GM04504 (cell line): ENCODE data around the gene SLC9A9.

Source experiments
- DNase-seq: peaks from one replicate; pipeline ENCODE4 v3.0.0-alpha.2; 2012; ENCODE audit warnings: low read depth

Gene SLC9A9

DNA sequence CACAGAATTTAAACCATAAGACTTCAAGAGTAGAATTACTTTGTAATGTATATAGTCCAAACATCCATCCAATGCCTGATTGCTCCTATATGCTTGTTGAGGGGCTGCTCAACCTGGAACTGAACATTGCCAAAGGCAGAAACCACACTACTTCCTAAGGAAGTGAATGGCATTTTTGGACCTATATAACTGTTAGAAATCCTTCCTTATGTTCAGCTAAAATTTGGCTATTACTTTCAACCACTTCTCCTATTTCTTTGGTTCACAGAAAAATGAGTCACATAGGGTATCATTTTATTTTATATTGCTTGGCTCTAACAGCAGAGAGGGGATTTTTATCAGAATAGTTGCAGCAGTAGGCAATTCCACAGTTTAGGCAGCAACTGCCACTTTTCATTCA is 342.1 kb downstream of the SLC9A9 start:
- no peak for DNase-seq

DNA sequence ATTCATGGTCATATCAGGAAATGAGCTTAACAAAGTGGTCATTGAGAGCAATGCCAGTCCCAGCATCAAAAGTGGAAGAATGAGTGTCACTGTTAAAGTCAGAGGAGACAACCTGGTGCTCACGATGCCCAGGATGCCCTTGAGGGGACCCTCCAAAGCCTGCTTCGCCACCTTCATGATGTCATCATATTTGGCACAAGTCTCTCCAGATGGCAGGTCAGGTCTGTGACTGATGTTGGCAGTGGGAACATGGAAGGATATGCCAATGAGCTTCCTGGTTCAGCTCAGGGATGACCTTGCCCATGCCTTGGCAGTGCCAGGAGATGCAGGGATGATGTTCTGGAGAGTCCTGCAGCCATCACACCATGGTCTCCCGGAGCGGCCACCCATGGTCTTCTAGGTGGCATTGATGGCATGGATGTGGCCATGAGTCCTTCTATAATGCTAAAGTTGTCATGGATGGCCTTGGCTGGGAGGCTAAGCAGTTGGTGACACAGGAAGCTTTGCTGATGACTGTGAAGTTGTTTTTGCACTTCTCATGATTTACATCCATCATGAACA is 344.9 kb downstream of the SLC9A9 start:
- DNase-seq = no peak

DNA sequence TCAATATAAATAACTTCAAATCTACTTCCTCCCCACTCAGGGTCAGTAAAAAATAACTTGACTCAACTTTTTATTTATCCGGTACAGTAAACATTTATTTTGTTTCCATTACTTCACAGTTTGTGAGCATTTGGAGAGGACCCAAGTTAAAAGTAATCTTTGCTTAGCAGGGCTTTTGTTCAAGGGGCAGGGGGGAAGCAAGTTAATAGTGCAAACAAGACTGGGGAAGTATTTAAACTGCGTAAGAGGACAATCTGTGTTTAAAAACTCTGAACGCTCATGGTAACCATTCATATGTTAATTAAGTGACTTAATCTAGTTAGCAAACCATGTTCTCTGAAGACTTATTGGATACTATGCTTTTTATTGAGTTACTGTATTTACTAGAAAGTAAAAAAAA is 346.2 kb downstream of the SLC9A9 start:
- no peak for DNase-seq

DNA sequence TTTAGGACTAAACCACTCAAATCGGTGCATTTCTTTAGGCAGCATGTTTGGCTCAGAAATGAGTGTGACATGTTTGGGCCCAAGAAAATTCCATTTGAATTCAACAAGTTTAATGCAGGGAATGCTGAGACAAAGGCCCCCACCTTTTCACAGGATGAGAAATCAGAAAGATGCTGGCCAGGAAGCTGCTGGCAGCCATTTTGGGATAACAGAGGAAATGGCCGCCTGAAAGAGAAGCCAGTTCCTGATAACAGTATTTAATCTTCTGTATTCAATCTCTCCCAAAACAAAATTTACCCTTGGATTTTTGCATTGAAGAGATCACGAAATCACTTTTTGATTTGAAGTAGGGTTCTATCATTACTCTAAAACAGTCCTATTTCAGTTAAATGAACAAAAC is 350.9 kb downstream of the SLC9A9 start:
- no peak for DNase-seq

DNA sequence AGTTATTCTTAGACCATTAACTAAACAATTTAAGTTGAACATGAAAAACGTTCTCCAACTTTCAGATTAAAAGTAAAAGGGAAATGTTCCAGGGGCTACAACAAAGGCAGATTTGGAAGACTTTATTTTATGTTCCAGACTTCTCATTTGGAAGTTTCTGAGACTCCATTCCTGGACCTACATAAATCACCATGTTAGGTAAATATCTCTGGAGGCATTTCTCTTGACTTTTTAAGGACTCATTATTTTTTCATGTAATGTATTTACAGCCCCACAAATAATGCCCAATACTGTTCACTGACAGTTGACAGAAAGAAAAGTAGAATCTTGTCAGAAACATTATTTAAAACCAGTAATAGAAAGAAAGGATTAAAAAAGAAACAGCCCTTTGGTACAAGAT is 352.1 kb downstream of the SLC9A9 start:
- DNase-seq = no peak

DNA sequence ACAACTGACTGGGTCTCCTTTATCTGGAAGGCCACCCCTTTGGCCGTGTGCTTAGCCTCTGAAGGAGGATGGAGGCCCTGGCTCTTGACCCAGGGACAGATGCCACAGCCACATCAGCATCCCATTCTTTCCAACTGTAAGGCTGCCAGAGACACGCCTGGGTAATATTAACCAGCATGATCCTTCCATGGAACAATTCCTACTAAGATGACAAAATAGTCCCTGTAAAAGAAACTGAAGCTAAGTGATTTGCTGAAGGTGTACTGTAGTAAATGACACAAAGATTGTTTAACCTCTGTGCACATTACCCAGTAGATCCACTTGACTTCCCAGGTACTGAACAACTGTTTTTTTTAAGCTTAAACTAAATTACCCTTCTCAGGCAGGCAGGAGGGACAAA is 352.7 kb downstream of the SLC9A9 start:
- no peak for DNase-seq

DNA sequence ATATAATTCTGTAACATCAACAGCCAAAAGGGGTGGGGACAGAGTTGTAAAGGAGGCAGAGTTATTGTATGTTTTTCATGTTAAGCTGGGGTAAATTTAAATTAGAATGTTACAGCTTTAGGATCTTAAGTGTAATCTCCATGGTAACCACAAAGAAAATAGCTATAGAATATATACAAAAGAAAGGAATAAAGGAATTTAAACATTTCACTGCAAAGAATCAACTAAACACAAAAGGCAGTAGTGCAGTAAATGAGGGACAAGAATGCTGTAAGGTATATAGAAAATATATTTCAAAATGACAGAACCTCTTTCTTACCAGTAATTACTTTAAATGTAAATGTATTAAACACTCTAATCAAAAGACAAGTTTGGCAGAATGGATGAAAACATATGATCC is 361.7 kb downstream of the SLC9A9 start:
- DNase-seq = no peak

DNA sequence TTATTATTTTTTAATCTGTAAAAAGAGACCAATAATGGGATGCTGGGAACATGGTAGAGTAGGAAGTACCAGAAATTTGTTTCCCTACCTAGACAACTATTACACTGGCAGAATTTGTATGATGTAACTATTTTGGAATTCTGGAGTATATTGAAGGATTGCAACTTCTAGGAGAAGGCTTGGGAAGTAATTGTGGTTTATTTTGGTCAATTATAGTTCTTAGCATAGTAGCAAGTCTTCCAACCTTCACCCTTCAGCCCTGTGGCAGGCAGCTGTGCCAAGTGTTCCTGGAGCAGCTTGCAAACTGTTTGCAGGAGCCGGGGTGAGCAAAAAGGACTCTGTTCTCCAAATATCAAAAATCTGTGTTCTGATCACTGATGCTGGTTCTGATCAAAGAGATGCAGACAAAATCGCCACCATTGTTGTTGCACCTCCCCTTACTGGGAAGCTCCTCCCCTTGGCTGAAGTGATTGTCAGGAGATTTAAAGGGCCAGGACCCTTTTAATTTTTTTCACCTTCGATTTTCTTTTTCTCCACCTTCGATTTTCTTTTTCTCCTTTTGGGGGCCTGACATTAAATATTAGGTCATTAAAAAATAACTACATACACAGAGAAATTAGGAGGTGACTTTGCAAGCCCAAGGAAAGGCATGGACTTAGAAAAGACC is 363.3 kb downstream of the SLC9A9 start:
- no peak for DNase-seq

DNA sequence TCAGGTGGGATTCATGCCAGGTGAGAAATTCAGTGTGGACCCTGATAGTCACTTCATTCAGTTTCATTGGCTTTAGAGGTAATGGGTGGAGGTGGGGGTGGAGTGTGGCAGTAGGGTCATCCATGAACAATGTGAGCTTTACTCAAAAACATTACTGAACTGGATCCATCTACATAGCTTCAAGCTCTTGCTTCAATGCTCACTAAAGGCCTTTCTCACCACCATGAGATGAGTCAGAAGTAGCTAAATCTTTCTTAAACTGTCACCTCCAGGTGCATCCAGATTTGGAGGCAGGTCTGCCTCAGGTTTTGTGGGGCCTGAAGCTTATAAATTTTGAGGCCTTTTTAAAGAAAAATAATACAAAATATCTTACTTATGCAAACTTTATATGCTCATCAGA is 365.1 kb downstream of the SLC9A9 start:
- no peak for DNase-seq

DNA sequence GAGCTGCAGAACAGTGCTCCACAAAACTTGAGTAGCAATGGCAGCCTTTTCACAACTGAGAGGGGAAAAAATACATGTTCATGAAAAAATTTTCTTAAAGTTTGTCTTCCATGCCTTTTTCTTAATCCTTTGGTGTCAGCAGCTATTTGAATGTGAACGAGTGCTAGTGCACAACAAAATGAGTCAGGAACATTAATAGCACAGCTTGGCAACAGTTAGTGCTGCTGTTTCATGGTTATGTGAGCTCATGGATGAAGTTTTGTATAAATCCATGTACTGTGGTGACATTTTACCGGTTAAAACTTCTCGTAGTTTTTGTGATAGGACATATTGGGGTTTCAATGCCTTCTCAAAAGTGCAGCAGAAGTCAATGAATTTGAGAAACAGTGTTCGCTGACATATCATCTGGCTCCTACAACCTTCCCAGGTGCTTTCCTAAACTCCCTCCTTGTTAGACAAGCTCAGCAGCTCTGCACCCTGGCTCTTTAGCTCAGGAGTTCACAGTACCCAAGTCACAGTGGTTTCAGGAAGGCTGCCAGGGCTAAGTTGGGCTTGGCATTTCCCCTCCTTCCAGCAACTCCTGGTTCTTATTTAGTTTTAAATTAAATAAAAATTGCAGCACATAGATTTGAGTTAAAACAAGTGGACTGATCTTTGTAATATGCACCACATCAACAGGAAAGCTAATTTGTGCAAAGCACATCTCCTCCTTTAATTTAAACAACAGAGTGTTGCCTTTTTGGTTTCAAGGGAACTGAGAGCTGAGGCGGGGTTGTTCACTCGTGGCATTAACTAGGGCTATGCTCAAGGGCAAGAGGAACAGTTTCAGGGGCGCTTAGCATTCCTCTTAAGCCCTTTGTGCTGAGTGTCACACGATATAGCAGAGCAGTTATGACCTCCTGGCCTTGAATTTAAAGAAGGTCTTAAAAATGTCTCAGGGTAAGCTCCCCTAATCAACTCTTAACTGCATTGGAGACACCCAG is 365.9 kb downstream of the SLC9A9 start:
- peak; percentile 15 for DNase-seq

DNA sequence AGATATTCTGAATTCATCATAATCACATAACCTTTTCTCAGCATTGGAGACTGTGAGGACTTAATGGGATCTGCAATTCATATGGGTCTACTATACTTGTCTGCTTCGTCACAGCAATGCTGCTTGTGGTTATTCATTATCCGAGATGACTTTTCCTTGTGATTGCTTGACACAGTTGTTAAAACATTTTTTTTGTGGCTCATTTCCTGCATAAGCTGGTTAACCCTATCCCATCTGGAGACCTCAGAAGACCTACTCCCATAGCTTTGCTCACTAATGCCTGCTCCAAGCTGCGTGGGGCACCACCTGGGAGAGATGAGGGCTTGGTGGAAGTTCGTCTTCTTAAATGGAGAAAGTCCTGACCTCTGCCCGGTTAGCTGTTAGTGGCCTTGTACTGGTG is 367.9 kb downstream of the SLC9A9 start:
- DNase-seq = no peak

DNA sequence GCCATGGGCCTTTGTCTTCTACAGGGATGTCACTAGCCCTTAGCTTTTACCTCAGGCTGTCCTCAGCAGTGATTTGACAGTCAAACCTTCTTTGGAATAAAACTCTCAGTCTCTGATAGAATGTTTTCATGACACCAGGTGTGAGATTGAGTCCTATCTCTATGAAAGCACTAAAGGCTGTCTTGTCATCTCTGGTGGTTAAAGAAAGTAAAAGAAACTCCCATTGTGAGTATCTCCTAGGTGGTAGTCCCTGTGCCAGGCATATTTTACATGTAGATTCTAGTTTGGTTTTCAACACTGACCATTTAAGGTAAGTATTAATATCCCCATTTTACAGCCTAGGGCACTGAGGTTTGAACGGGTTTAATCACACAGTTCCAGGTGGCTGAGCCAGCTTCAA is 368.5 kb downstream of the SLC9A9 start:
- DNase-seq = no peak

DNA sequence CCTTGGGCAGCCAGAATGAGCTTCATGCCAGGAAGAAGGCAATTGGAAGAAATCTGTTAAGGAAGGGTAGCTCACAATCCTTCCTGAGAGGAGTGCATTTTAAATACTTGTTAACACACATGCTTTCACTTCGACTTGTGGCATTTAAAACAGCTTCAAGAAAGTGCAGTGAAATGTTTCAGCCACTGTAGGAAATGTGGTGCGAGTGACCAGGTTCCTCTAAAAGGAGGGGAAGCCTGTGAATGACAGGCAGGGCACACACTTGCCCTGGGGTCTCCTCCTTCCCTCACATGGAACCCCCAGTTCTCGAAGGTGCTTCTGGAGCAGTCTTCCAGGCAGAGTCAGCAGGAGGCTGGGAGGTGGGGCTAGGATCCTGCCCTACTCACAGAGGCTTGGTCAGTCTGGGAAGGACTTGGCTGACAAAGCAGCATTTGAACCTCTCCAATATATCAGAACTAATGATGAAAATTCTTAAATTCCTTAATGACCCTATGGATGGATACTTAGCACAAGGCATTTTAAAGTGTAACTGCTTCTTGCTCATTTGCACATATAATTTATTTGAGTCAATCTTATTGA is 370.1 kb downstream of the SLC9A9 start:
- no peak for DNase-seq

DNA sequence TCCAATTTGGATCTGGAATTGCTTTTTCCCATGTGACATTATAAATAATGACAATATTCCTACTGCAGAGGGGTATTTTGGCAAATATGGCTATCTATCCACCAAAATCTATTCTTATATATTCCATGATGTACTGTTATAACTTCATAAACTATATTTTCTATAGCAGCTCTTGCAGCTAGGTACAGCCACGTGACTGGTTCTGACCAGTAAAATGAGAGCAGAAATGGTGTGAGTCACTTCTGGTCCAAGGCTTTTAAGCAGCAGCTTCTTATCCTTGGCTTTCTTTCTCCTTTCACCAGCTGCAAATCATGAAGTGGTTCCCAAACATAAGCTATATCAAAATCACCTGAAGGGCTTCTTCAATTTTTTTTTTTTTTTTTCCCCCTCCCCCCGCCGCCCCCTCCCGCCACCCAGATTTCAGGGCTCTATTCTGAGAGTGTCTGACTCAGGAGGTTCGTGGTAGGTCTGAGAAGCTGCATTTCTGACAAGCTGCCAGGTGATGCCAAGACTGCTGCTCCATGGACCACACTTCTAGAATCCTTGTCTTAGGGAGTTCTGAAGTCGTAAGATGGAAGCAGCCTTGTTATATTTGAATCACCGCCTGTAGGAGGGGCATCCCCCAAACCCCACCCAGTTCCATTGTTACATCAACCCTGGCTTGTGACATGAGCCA is 371.2 kb downstream of the SLC9A9 start:
- DNase-seq = no peak

DNA sequence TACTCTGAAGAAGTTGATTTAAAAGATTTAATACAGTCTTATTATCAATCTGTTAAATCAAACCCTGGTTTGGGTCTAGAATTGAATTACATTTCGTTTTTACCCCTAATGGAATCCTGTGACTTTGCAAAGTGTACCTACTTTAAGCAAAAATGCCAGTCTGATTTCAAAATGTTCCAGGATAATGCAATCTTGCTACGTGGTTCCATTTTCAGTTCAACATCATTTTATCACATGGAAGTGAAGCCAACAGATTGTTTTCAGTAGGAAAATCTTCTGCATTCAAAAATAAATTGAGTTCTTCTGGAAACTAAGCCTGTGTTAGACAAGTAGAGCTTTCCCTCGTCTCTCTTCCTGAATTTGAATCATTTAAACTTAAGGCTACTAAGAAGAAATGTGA is 372.3 kb downstream of the SLC9A9 start:
- no peak for DNase-seq

DNA sequence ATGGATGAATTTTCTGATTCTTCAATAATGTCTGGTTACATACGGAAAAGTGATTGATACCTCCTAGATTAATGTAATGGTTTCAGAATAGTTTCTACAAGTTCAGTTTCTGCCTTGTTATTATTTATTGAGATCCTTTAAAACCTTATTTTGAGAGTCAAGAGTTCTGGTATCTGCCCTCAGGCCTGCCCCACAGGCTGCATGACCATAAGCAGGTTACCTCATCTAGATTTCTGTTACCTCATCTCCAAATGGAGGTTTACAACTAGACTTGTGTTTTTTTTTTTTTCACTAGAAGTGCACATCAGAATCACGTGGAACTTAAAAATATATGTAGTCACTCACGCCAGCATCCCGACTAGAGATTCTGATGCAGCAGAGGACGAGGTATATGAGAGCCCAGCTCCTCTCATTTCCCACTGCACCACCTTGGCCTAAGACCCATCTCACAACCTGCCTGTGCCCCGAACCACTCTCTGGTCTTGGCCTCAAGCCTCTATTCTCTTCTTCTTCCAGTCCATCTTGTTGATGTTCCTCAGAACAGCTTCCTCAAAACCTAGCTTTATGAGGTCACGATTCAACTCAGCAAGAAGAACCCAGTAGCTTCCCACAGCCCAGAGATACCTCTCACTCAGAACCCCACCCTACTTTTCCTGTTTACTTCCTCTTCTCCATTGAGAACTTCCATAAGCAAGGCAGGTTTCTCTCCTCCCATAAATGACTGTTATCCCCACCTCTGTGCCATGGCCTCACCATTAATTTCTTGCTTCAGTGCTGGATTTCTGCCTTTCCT is 375.3 kb downstream of the SLC9A9 start:
- no peak for DNase-seq

DNA sequence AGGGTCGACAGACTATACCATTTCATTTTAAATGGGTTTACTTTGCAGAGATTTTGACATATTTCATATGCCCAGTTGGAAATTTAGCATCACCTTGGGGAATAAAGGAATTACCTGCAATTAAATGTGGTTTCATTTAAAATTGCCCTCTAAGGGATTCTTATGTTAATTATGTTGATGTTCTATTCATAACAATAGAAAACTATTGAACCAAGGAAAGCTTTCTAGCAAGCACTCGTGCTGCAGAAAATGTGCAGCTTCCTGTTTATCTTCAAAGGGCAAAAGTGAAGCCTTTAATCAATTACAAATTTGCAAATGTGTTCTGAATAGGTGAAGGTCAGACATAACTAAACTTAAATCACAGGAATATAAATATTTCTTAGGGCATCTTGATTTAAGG is 376.6 kb downstream of the SLC9A9 start:
- no peak for DNase-seq

DNA sequence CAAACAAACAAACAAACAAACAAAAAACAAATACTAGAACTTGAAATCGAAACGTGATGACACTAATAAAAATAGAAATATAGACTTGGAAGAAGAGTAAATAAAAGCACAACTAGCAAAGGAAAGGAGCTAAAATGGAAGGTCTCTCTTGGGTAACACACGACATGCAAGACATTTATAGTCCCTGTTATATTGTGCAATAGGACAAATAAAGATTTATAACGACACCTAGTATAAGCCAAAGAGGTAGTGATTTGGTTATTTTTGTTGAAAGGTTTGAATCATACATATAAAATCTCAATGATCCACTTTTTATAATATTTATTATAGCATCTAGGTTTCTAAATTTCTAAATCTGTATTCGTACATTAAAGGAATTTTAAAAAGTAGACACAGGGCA is 379.1 kb downstream of the SLC9A9 start:
- no peak for DNase-seq

DNA sequence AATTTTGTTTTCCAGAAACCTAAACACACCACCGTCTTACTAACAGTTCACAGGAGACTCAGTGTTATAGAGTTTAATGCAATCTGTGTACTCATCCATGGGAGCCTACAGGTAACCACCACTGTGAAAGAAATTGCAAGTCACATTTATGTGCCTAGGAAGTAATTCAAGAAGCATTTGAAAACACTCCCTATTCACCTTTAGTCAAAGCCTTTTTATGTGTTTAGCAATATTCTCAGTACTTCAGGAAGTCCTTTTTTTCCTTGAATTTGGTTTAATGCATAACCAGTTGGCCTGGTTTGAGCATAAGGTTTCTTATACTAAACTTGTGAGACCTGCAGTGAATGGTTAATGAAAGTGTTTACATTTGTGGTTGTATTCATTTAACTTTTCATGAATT is 382.6 kb downstream of the SLC9A9 start:
- no peak for DNase-seq

DNA sequence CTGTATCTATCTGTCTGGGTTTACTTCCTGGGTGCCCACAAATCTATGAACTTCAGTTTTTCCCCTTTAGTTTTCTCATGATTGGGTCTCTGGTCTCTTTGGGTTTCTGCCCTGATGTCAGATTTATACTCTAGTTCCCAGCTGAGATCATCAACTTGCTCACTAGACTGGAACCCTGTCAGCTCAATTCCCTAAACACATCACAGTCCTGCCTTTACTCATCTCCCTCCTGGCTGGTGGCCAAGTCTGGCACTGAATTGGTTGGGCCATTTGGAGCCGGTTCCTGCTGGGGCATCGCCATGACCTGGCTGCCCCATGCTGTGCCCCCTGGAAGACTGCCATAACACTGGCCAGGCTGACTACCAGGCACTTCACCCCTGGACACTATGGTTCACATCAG is 383.4 kb downstream of the SLC9A9 start:
- DNase-seq = no peak

DNA sequence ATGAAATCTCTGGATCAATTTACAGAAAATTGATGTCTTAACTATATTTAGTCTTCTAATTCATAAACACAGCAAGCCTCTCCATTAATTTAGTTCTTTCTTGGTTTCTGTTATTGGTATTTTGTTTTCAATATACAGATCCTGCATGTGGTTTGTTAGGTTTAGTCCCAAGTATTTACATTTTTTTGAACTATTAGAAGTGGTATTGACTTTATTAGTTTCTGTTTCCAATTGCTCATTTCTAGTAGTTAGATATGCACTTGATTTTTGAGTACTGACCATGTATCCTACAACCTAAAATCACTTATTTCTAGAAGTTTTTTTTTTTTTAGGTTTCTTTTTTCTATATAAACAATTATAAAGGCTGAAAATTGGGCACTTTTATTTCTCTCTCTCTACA is 392.8 kb downstream of the SLC9A9 start:
- no peak for DNase-seq
